Raji (cell line): ENCODE results near the gene ASAP2.

ENCODE experiments used
- POLR2A ChIP-seq: IDR thresholded peaks from 2 replicates; pipeline ENCODE4 v1.6.1; 2011; ENCODE audit warnings: low read depth, low read length, control low read depth; ENCODE audit not compliant: insufficient read depth

ASAP2 gene

GRCh38 chr2:9397201-9397600, 190.6 kb downstream of the ASAP2 start:
- no peak for TF ChIP-seq POLR2A

- TF ChIP-seq POLR2A: no peak
Observed at GRCh38 chr2:9398881-9399780, 192.5 kb downstream of the ASAP2 start.

- TF ChIP-seq POLR2A: no peak
Observed at GRCh38 chr2:9400268-9401058, 193.9 kb downstream of the ASAP2 start.

DNA sequence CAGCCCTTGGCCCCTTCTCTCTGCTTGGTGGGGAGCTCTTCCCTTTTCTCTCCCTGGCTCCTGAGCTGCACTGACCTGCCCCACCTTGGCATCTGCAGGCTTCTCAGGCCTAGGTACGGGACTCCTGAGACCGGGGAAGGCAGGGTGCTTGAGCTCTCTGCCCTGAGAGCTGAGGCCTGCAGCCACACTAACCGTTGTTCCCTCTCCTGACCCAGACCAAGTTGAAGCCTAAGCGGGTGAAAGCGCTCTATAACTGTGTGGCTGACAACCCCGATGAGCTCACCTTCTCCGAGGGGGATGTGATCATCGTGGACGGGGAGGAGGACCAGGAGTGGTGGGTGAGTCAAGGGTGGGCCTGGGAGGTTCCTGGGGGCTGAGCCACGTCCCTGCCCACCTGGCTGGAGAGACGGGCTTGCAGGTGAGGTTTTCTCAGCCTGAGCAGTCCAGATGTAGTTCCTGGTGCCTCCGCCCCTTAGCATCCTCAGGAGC, 194.5 kb downstream of the ASAP2 start:
- no peak for TF ChIP-seq POLR2A

GRCh38 chr2:9401646-9402371, 195.2 kb downstream of the ASAP2 start:
- TF ChIP-seq POLR2A: no peak

- TF ChIP-seq POLR2A: no peak
Observed at GRCh38 chr2:9403924-9404323, 197.3 kb downstream of the ASAP2 start.

- no peak for TF ChIP-seq POLR2A
Observed at GRCh38 chr2:9404451-9404850, 197.8 kb downstream of the ASAP2 start.

DNA sequence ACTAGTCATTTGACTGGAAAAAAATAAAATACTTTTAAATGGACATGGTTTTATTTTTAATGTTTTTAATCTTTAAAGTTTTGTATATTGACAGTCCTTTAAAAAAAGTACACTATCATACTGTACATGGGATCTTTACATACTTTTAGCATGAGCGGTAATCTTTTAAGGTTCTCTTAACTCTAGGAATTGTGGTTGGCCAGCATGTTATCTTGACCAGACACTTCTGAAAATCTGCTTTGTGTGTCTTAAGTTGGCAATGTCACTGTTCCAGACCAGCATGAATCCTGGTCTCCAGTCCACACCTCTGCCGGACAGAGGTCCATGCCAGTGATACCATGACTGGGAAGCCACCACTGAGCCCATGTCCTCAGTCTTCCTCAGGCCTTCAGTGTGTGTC, 199.0 kb downstream of the ASAP2 start:
- TF ChIP-seq POLR2A: no peak

DNA sequence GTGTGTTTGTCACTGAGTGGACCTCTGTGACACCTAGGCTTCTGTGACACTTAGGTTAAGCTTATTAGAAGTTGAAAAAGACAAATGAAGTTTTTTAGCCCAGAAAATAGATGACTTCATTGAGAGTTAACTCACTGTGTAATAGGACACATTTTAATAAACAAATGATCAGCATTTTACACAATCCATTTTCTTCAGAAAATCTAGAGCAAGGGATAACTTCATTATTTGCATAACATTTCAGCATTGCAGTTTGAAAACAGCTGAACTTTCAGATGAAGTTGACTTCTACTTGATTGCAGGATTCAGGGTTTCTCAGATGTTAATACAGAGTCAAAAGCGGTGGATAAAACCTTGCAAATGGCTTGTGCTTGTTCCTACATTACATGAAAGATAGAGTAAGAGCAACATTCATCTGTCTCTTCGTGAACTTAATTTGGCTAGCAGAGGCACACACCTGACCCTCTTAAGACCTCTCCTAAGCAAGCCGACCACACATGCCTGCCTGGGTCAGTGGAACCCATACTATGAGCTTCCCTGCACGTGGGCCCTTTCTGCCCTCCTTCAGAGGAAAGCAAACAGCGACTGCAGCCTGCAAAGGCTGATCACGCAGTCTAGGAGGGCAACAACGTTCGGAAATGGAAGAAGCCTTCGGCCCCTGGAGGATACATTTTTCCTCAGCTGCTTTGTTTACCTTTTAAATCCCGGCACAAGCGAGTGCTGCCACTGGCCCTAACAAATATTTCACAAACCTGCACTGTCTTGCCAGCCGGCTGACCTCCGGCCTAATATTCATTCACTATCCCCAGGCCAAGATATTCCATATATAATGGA, 200.1 kb downstream of the ASAP2 start:
- no peak for TF ChIP-seq POLR2A

DNA sequence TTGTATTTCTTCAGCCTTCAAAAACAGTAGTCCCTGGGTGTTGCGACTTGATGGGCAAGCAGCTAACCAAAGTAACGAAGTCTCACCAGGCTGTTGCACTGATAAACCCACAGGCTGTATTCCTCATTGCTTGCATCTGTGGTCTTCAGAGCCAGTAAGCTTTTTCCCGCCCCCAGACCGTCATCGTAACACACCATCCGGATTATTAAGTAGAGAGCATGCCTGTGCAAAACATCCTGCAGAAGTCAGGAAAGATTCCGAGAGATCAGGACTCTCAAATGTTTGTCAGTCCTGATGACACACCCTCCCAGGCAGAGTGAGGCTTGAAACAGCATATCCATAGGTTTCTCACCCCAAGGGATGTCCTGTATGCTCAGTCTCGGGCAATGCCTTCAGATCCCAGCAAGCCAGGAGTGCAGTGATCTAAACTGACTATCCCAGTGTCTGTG, 200.8 kb downstream of the ASAP2 start:
- no peak for TF ChIP-seq POLR2A

DNA sequence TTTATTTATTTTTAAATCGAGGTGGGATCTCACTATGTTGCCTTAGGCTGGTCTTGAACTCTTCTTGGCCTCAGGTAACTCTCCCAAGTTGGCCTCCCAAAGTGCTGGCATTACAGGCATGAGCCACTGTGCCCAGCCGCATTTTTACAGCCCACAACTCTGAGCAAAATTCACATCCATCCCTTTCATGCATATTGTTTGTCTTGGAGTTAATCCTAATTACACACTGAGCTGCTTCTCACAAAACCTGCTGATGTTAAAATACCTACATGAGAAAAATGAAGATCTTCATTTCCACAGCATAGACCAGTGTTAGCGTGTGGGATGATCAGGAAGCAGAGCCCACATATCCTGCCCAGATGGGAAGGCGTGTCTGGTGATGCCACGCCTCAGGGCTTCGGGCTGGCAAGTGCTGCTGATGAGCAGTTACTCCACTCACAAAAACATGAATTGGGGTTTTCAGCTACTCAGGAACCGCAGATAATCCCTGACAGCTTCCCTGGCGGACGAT, 202.1 kb downstream of the ASAP2 start:
- TF ChIP-seq POLR2A: no peak

DNA sequence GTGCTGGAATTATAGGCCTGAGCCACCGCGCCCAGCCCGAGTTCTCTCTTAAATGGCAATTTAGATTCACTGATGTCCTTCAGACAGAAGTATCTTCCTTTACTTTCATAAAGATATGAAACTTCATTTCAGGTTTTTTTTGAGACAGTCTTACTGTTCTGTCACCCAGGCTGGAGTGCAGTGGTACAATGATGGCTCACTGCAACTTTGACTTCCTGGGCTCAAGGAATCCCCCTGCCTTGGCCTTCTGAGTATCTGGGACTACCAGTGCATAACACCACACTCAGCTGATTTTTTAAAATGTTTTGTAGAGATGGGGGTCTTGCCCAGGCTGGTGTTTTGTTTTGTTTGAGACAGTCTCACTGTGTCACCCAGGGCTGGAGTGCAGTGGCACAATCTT, 203.5 kb downstream of the ASAP2 start:
- no peak for TF ChIP-seq POLR2A

GRCh38 chr2:9412781-9413180, 206.2 kb downstream of the ASAP2 start:
- no peak for TF ChIP-seq POLR2A

- TF ChIP-seq POLR2A: no peak
Observed at GRCh38 chr2:9415516-9416169, 209.0 kb downstream of the ASAP2 start.
